ENCODE data around the gene LSMEM2. TPM values are rescaled to one million over a fixed set of nuclear protein-coding genes. Genes with fewer than 3 reads are reported as not detected.
A peak's percentile ranks its signal among the peaks of the same experiment; 100 is the strongest.

The LSMEM2 gene
- total RNA-seq, 1 donor from 2014 or later = not detected

DNA sequence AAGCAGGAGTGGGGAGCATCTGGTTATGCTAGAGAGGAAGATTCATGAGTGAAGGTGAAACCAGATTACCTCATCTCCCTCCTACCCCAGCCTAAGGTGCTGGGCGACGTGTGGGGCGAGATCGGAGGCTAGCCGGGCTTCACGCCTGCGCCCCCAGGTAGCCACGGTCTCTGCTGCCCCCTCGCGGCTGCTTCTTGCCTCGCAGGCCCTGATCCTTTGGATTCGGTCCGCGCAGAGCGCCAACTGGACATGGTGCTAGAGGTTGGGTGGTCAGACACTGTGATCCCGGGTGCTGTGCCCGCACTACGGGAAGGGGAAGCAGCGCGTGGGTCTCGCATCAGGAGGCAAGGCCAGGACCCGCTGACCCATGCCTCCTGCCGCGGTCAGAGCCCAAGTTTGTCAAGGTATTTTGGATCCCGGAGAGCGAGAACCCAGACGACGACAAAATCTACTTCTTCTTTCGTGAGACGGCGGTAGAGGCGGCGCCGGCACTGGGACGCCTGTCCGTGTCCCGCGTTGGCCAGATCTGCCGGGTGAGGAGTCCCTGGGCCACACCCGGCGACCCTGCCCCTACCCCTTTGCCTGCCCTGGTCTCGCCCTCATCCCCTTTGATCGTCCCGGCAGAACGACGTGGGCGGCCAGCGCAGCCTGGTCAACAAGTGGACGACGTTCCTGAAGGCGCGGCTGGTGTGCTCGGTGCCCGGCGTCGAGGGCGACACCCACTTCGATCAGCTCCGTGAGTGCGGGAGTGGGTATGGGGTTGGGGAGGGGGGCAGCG, 5.8 kb upstream of the LSMEM2 start:
- Mint-ChIP-seq H3K27me3 (ENCODE audit: low read depth) (peaks cover 11% of the 10 kb centered on the region), H3K36me3 (ENCODE audit: low read depth) (no peaks in the 10 kb centered on the region), H3K27ac (ENCODE audit: unreplicated experiment) (no peak overlapping the region), H3K4me1 (ENCODE audit: low read depth) (peaks cover 32% of the 10 kb centered on the region), H3K4me3 (ENCODE audit: unreplicated experiment) (peak overlapping the region; percentile 62), H3K9me3 (ENCODE audit: low read depth) (no peaks in the 10 kb centered on the region)
- TF ChIP-seq, protein P1, sequence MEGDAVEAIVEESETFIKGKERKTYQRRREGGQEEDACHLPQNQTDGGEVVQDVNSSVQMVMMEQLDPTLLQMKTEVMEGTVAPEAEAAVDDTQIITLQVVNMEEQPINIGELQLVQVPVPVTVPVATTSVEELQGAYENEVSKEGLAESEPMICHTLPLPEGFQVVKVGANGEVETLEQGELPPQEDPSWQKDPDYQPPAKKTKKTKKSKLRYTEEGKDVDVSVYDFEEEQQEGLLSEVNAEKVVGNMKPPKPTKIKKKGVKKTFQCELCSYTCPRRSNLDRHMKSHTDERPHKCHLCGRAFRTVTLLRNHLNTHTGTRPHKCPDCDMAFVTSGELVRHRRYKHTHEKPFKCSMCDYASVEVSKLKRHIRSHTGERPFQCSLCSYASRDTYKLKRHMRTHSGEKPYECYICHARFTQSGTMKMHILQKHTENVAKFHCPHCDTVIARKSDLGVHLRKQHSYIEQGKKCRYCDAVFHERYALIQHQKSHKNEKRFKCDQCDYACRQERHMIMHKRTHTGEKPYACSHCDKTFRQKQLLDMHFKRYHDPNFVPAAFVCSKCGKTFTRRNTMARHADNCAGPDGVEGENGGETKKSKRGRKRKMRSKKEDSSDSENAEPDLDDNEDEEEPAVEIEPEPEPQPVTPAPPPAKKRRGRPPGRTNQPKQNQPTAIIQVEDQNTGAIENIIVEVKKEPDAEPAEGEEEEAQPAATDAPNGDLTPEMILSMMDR (IDR thresholded peaks at IDR 0.05) = peak; percentile 98
- no peak for DNase-seq (ENCODE audit: low spot score)

DNA sequence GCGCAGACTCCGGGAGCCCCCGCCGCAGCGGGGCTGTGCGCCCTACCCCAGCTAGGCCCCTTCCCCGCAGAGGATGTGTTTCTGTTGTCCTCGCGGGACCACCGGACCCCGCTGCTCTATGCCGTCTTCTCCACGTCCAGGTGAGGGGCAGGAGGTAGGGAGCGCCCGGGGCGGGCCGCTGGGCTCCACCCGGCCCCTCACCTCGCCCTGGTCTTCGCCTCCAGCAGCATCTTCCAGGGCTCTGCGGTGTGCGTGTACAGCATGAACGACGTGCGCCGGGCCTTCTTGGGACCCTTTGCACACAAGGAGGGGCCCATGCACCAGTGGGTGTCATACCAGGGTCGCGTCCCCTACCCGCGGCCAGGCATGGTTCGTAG, 5.2 kb upstream of the LSMEM2 start:
- no peak for DNase-seq (ENCODE audit: low spot score)
- no peaks in the 10 kb centered on the region for H3K36me3 Mint-ChIP-seq (ENCODE audit: low read depth)
- H3K4me3 Mint-ChIP-seq (ENCODE audit: unreplicated experiment) = no peak overlapping the region
- TF ChIP-seq, protein P1 (IDR thresholded peaks at IDR 0.05) = no peak
- H3K27me3 Mint-ChIP-seq (ENCODE audit: low read depth) = peaks cover 11% of the 10 kb centered on the region
- no peak overlapping the region for H3K27ac Mint-ChIP-seq (ENCODE audit: unreplicated experiment)
- H3K9me3 Mint-ChIP-seq (ENCODE audit: low read depth) = no peaks in the 10 kb centered on the region
- H3K4me1 Mint-ChIP-seq (ENCODE audit: low read depth) = peaks cover 26% of the 10 kb centered on the region

DNA sequence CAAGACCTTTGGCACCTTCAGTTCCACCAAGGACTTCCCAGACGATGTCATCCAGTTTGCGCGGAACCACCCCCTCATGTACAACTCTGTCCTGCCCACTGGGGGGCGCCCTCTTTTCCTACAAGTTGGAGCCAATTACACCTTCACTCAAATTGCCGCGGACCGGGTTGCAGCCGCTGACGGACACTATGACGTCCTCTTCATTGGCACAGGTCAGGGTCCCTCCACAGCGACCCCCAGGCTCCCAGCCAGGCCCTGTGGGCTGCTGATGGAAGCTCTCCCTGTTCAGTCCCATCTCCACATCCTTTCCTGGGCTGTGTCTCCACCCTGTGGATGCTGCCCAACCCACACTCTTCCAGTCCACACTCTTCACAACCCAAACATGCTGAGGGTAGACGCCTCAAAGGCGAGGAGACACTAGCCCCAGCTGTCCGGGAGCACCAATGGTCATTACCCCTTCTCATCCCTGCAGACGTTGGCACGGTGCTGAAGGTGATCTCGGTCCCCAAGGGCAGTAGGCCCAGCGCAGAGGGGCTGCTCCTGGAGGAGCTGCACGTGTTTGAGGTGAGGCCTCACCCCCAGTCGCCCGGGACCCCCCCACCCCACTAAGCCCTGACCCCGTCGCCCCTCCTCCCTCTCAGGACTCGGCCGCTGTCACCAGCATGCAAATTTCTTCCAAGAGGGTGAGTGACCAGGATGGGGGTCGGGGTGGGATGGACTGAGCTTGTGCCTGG, 4.3 kb upstream of the LSMEM2 start:
- no peaks in the 10 kb centered on the region for H3K36me3 Mint-ChIP-seq (ENCODE audit: low read depth)
- no peak for DNase-seq (ENCODE audit: low spot score)
- peaks cover 11% of the 10 kb centered on the region for H3K27me3 Mint-ChIP-seq (ENCODE audit: low read depth)
- no peak overlapping the region for H3K4me3 Mint-ChIP-seq (ENCODE audit: unreplicated experiment)
- H3K4me1 Mint-ChIP-seq (ENCODE audit: low read depth) = peaks cover 17% of the 10 kb centered on the region
- TF ChIP-seq, protein P1 (IDR thresholded peaks at IDR 0.05) = peak; percentile 85
- no peaks in the 10 kb centered on the region for H3K9me3 Mint-ChIP-seq (ENCODE audit: low read depth)
- H3K27ac Mint-ChIP-seq (ENCODE audit: unreplicated experiment) = no peak overlapping the region

DNA sequence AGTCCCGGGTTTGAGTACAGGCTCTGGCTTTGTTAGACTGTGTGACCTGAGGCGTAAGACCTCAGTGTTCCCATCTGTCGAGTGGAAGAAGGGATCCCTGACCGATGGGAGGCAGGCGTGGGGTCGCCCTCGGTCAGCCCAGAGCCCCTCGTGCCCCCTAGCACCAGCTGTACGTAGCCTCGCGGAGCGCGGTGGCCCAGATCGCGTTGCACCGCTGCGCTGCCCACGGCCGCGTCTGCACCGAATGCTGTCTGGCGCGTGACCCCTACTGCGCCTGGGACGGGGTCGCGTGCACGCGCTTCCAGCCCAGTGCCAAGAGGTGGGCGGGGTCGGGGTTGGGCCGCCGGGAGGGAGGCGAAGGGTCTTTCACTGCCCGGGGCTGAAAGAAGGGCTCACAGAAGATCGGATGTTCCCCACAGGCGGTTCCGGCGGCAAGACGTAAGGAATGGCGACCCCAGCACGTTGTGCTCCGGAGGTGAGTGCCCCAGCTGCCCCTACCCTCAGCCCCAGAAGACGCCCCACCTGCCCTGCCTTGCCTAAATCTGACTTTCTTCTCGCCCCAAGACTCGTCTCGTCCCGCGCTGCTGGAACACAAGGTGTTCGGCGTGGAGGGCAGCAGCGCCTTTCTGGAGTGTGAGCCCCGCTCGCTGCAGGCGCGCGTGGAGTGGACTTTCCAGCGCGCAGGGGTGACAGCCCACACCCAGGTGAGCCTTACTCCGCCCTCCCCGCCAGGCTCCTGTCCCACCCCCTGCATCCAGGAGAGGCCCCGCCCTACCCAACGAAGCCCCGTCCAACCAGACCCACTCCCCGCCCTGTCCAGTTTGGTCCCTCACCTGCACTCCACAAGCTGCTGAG, 3.5 kb upstream of the LSMEM2 start:
- no peak overlapping the region for H3K27ac Mint-ChIP-seq (ENCODE audit: unreplicated experiment)
- no peak overlapping the region for H3K4me3 Mint-ChIP-seq (ENCODE audit: unreplicated experiment)
- no peaks in the 10 kb centered on the region for H3K36me3 Mint-ChIP-seq (ENCODE audit: low read depth)
- H3K4me1 Mint-ChIP-seq (ENCODE audit: low read depth) = peaks cover 10% of the 10 kb centered on the region
- TF ChIP-seq, protein P1 (IDR thresholded peaks at IDR 0.05) = no peak
- peaks cover 11% of the 10 kb centered on the region for H3K27me3 Mint-ChIP-seq (ENCODE audit: low read depth)
- DNase-seq (ENCODE audit: low spot score) = no peak
- no peaks in the 10 kb centered on the region for H3K9me3 Mint-ChIP-seq (ENCODE audit: low read depth)
